ENCODE data around the gene CDYL2. TPM values are rescaled to one million over a fixed set of nuclear protein-coding genes. Genes with fewer than 3 reads are reported as not detected.

The CDYL2 gene
- total RNA-seq, 1 donor from 2014 or later, result 1.8 TPM

GRCh38 chr16:80616362-80616761, 188.0 kb downstream of the CDYL2 start:
- TF ChIP-seq CTCF (IDR thresholded peaks at IDR 0.05), result no peak
- H3K9me3 Mint-ChIP-seq (ENCODE audit: unreplicated experiment), result peaks cover 20% of the 10 kb centered on the region
- no peaks in the 10 kb centered on the region for H3K36me3 Mint-ChIP-seq (ENCODE audit: unreplicated experiment)
- H3K4me1 Mint-ChIP-seq (ENCODE audit: unreplicated experiment), result no peaks in the 10 kb centered on the region
- H3K27ac Mint-ChIP-seq (ENCODE audit: unreplicated experiment), result no peak overlapping the region
- H3K4me3 Mint-ChIP-seq (ENCODE audit: unreplicated experiment), result no peak overlapping the region
- no peaks in the 10 kb centered on the region for H3K27me3 Mint-ChIP-seq (ENCODE audit: unreplicated experiment)
- DNase-seq (ENCODE audit: extremely low spot score, unreplicated experiment), result peak; percentile 66

GRCh38 chr16:80615735-80616134, 188.7 kb downstream of the CDYL2 start:
- Mint-ChIP-seq H3K4me3 (ENCODE audit: unreplicated experiment) (no peak overlapping the region), H3K36me3 (ENCODE audit: unreplicated experiment) (no peaks in the 10 kb centered on the region), H3K27ac (ENCODE audit: unreplicated experiment) (no peak overlapping the region), H3K9me3 (ENCODE audit: unreplicated experiment) (peaks cover 20% of the 10 kb centered on the region), H3K27me3 (ENCODE audit: unreplicated experiment) (no peaks in the 10 kb centered on the region), H3K4me1 (ENCODE audit: unreplicated experiment) (no peaks in the 10 kb centered on the region)
- no peak for TF ChIP-seq CTCF (IDR thresholded peaks at IDR 0.05)
- DNase-seq (ENCODE audit: extremely low spot score, unreplicated experiment), result no peak

- TF ChIP-seq CTCF (IDR thresholded peaks at IDR 0.05), result no peak
- Mint-ChIP-seq H3K4me3 (ENCODE audit: unreplicated experiment) (no peak overlapping the region), H3K36me3 (ENCODE audit: unreplicated experiment) (no peaks in the 10 kb centered on the region), H3K4me1 (ENCODE audit: unreplicated experiment) (no peaks in the 10 kb centered on the region), H3K27ac (ENCODE audit: unreplicated experiment) (no peak overlapping the region), H3K9me3 (ENCODE audit: unreplicated experiment) (peaks cover 20% of the 10 kb centered on the region), H3K27me3 (ENCODE audit: unreplicated experiment) (no peaks in the 10 kb centered on the region)
- no peak for DNase-seq (ENCODE audit: extremely low spot score, unreplicated experiment)
Measured at GRCh38 chr16:80614908-80615671, 189.3 kb downstream of the CDYL2 start.

GRCh38 chr16:80612461-80613017, 191.9 kb downstream of the CDYL2 start:
- Mint-ChIP-seq H3K36me3 (ENCODE audit: unreplicated experiment) (no peaks in the 10 kb centered on the region), H3K9me3 (ENCODE audit: unreplicated experiment) (peaks cover 18% of the 10 kb centered on the region), H3K27ac (ENCODE audit: unreplicated experiment) (no peak overlapping the region), H3K4me3 (ENCODE audit: unreplicated experiment) (no peak overlapping the region), H3K27me3 (ENCODE audit: unreplicated experiment) (no peaks in the 10 kb centered on the region), H3K4me1 (ENCODE audit: unreplicated experiment) (no peaks in the 10 kb centered on the region)
- TF ChIP-seq CTCF (IDR thresholded peaks at IDR 0.05), result no peak
- peak; percentile 80 for DNase-seq (ENCODE audit: extremely low spot score, unreplicated experiment)

- Mint-ChIP-seq H3K9me3 (ENCODE audit: unreplicated experiment) (peaks cover 14% of the 10 kb centered on the region), H3K4me1 (ENCODE audit: unreplicated experiment) (no peaks in the 10 kb centered on the region), H3K4me3 (ENCODE audit: unreplicated experiment) (no peak overlapping the region), H3K36me3 (ENCODE audit: unreplicated experiment) (no peaks in the 10 kb centered on the region), H3K27me3 (ENCODE audit: unreplicated experiment) (no peaks in the 10 kb centered on the region), H3K27ac (ENCODE audit: unreplicated experiment) (no peak overlapping the region)
- peak; percentile 72 for DNase-seq (ENCODE audit: extremely low spot score, unreplicated experiment)
- no peak for TF ChIP-seq CTCF (IDR thresholded peaks at IDR 0.05)
Measured at GRCh38 chr16:80611930-80612327, 192.5 kb downstream of the CDYL2 start.

Data from osteocyte (in vitro differentiated cells).